Muscle of arm (tissue), 12 donors: ENCODE results near the gene CCNQ. TPM values are rescaled to one million over a fixed set of nuclear protein-coding genes. Genes with fewer than 3 reads are reported as not detected.

Experiments used
- DNase-seq: peaks from one replicate; pipeline ENCODE4 v3.0.0-alpha.2; 2013
- polyA plus RNA-seq, 12 donors: library from polyadenylated mRNA; unstranded; fragments of 120-200 nt; gene quantifications; one replicate each; pipeline ENCODE4 v1.2.1, GENCODE V29; 2013; ENCODE audit not compliant: insufficient read length in 12 of 12

CCNQ gene
- polyA plus RNA-seq, 12 donors, result 10.7 to 15.3 (median 11.6) TPM; not detected in 2

GRCh38 chrX:153578200-153578835 lies 20.6 kb downstream of the CCNQ start:
- no peak for DNase-seq

GRCh38 chrX:153576961-153577360 lies 22.0 kb downstream of the CCNQ start:
- no peak for DNase-seq

GRCh38 chrX:153576239-153576870 lies 22.6 kb downstream of the CCNQ start:
- no peak for DNase-seq

GRCh38 chrX:153573984-153574383 lies 25.0 kb downstream of the CCNQ start:
- no peak for DNase-seq

DNA sequence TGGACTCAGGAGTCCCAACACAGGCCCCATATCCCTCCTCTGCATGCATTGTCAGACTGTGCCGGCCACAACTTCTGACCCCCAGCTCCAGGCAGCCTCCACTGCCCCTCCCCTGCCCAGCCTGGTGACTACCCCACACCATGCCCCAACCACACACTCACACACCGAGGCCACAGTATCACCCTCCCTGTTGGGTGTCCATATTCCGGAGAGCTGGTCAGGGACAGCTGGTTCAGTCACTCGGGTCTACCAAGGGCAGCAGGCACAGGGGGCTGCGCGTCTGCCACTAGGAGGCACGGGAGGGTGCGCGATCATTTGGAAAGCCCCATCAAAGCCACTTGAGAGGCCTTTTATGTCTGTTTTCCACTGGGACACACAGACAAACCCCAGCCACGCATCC lies 26.3 kb downstream of the CCNQ start:
- no peak for DNase-seq

DNA sequence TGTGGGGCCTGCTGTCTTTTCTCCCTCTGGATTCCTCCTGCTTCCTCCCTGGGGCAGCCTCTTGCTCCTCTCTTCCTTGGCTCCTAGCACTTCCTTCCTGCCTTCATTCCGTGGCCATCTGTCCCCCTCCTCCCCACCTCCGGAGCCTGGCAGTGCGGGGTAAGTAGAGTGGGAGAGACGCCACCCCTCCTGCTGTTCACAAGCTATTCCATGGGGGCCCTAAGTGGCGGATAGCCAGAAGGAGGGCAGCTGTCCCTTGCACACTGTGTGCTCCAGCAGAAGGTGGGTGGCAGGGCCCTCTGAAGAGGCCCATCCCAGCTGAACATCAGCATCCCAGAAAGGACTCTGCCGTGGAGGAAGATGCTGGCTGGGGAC lies 27.4 kb downstream of the CCNQ start:
- no peak for DNase-seq

- DNase-seq, result no peak
Measured at GRCh38 chrX:153569475-153569874, 29.5 kb downstream of the CCNQ start.

- DNase-seq, result no peak
Measured at GRCh38 chrX:153568451-153569011, 30.4 kb downstream of the CCNQ start.

DNA sequence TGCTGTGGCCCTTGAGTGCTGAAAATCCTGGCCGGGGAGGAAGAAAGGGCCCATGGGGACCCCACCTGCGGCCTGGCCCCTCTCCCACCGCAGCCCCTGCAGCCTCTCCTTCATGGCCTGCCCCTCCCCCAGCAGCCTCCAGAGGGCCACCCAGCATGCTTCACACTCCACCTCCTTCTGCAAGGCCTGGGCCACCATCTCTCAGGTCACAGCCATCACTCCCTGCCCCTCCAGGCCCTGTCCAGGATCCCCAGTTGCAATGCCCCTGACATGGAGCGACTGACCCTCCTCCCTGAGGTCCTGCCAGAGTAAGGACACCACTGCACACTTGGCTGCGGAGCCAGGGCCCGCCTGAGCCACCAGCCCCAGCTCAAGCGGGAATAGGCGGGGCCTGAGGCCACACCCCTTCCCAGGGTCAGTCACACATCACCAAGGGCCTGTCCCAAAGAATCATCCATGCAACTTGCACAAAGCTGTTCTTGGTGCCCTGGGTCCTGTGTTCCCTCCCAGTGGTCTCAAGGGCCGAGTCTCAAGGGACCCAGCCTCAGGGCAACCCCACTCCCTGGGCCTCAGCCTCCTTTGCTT lies 32.9 kb downstream of the CCNQ start:
- no peak for DNase-seq

DNA sequence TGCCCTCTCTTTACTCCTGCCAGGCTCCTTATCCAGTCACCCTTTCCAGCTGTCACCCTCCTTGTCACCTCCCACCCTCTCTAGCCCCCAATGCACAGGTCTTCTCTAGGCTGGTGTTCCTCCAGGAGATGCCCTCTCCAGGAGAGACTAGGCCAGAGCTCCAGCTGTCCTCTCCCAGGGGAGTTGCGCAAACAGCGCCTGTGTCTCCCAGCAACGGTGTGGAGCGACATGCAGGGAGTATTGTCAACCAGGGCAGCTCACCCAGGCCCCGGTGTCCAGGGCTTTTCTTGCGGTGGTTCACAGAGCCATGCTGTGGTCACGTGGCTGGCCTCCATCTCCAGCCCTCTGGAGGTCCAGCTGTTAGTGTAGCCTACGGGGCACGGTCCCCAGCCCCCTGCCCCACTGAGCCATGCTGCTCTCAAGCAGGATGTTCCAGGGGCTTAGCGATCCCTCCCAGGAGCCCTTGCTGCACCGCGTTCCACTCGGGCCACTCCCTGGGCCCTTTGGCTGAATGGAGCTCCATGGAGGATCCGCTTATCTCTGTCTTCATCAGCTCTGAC lies 34.8 kb downstream of the CCNQ start:
- no peak for DNase-seq

GRCh38 chrX:153562546-153562945 lies 36.4 kb downstream of the CCNQ start:
- DNase-seq, result no peak

DNA sequence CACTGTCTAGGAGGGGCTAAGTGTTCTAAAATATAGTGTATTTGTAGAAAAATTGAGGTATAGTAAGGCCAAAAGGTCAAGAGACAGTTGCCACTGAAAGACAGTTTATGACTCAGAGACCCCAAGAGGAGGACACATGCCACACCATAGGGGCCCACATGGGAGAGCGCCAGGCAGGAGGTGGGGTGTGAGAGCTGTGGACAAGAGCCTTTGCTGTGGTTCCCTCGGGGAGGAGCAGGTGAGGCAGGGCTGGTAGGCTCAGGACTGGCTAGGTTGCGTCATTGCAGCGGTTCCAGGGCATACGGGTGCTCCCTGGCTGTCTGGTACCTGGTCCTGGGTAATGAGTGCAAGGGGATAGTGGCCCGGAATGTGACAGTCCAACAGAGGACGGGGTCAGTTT lies 37.6 kb downstream of the CCNQ start:
- DNase-seq, result no peak

- DNase-seq, result no peak
Measured at GRCh38 chrX:153560466-153560865, 38.5 kb downstream of the CCNQ start.

- no peak for DNase-seq
Measured at GRCh38 chrX:153560000-153560399, 38.9 kb downstream of the CCNQ start.

DNA sequence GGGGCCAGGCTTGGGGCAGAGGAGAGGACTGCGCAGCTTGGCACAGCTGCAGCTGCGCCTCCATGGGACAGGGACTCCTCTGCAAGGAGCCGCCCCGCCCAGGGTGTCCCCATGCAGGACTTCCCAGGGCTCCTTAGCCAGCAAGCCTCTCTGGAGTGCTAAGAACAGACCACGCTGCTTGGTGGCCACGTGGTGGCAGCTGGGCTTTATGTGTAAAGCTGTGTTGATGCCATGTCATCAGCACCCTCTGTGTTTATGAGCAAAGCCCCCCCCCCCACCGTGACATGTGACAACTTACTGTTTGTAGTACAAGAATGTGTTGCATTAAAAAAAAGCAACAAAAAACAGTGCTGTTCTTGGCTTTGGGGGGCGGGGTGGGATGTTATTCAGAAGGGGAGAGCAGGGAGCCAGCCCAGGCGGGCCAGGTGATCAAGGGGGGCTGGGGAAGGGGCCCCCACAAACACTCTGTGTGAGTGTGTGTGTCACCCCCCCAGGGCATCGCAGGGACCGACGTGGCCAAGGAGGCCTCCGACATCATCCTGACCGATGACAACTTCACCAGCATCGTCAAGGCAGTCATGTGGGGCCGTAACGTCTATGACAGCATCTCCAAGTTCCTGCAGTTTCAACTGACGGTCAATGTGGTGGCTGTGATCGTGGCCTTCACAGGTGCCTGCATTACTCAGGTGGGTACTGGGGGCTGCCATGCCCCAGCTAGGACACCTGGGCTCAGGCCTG lies 41.2 kb downstream of the CCNQ start:
- DNase-seq, result no peak

- DNase-seq, result no peak
Measured at GRCh38 chrX:153556767-153557166, 42.2 kb downstream of the CCNQ start.

DNA sequence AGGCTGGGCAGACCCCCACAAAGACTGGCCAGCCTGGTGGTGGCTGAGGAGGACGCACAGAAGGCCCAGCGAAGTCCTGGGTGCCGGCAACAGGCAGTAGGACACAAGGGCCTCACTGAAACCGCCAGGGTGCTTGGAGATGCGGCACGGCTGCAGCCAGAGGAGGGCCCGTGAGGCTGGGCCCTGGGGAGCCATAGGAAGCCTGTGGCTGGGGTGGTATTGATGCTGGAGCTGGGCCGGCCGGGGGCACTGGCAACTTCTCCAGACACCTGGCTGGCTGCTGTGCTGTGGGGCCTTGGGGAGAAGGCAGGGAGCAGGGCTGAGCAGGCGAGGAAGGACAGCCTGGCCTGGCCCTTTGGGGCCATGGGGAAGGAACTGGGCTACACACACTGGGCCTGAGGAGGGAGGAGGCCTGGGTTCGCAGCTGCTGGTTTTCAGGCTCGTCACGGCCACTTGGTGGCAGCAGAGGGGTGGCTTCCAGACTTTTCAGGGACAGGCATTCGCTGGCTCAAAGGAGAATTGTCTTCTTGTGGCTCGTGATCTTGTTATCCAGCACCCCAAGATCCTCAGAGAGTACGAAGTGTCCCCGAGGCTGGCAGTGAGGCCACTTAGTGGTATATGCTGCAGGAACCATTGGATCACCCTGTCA lies 44.3 kb downstream of the CCNQ start:
- peak; percentile 59 for DNase-seq

DNA sequence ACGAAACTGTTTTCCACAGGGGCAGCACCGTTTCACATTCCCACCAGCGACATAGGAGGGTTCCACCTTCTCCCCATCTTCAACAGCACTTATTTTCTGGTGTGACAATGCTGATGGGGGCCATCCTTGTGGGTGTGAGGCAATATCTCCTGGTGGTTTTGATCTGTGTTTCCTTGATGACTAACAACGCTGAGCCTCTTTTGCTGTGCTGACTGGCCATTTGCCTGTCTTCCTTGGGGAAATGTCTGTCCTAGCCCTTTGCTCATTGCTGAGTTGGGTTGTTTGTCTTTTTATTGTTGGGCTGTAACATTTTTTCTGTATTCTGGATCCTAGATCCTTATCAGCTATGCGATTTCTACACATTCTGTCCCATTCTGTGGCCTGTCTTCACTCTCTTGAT lies 47.8 kb downstream of the CCNQ start:
- DNase-seq, result no peak

- DNase-seq, result no peak
Measured at GRCh38 chrX:153549807-153550206, 49.1 kb downstream of the CCNQ start.

DNA sequence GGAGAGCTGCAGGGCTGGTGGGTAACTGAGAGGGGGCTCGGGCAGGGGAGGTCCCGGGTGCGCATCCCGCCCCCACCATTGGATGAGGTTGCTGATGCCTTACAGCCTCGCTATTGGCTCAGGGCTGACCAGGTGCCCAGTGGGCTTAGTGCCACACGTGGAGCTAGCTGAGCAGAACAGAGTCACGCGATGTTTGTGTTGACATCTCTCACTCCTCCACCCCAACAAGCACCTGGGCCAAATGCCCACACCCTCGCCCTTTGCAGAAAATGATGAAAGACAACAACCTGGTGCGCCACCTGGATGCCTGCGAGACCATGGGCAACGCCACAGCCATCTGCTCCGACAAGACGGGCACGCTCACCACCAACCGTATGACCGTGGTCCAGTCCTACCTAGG lies 49.7 kb downstream of the CCNQ start:
- DNase-seq, result no peak

GRCh38 chrX:153547195-153547594 lies 51.7 kb downstream of the CCNQ start:
- DNase-seq, result no peak

GRCh38 chrX:153546386-153546785 lies 52.6 kb downstream of the CCNQ start:
- DNase-seq, result no peak
